HG02623 (cell line): Measurements from ENCODE around the gene SLC22A6.

Source experiments
- ATAC-seq: cut with Tn5 transposase; IDR thresholded peaks from one replicate; pipeline ENCODE4 v1.9.1; 2021; ENCODE audit warnings: moderate library complexity; ENCODE audit not compliant: unreplicated experiment

The SLC22A6 gene

GRCh38 chr11:62933285-62933684, 51.5 kb downstream of the SLC22A6 start:
- no peak for ATAC-seq

GRCh38 chr11:62931499-62932278, 53.1 kb downstream of the SLC22A6 start:
- no peak for ATAC-seq

GRCh38 chr11:62930666-62931065, 54.1 kb downstream of the SLC22A6 start:
- ATAC-seq, result no peak

- no peak for ATAC-seq
These were observed 54.6 kb downstream of the SLC22A6 start for GRCh38 chr11:62930157-62930556.

- no peak for ATAC-seq
These were observed 56.8 kb downstream of the SLC22A6 start for GRCh38 chr11:62928011-62928410.

- no peak for ATAC-seq
These were observed 57.9 kb downstream of the SLC22A6 start for GRCh38 chr11:62926680-62927455.
